Breast epithelium (tissue), 3 donors: ENCODE results near the gene COL26A1.

ENCODE experiments used
- POLR2AphosphoS5 ChIP-seq, 3 donors: sonication (generic); formaldehyde crosslinking; IDR thresholded peaks; one replicate each; pipeline ENCODE4 v1.6.1; 2017; ENCODE audit warnings: antibody characterized with exemption in 3 of 3
- TF ChIP-seq, protein P1 (sequence below), 3 donors: fragments of 450-650 bp; IDR thresholded peaks; one replicate each; pipeline ENCODE4 v1.5.1; 2016 to 2017; ENCODE audit warnings: antibody characterized with exemption in 3 of 3, mild to moderate bottlenecking in 3 of 3, moderate library complexity in 3 of 3

DNA sequence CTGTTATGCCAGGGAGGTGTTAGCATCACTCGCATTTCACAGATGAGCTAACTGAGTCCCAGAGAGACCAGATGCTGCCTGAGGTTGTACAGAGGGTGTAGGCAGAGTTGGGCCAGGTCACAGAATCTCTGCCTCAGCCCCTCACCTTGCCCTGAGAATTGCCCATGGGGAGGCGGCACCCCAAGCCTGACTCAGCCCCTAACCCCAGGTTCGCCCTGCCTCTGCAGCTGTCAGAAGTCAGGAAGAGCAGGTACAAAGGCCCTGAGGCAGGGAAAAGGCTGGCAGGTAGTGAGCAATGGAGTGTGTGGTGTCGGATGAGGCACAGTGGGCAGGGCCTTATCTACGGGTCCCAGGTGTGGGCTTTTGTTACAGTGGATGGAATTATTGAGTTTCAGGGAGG lies 187.1 kb downstream of the COL26A1 start:
- TF ChIP-seq, protein P1, sequence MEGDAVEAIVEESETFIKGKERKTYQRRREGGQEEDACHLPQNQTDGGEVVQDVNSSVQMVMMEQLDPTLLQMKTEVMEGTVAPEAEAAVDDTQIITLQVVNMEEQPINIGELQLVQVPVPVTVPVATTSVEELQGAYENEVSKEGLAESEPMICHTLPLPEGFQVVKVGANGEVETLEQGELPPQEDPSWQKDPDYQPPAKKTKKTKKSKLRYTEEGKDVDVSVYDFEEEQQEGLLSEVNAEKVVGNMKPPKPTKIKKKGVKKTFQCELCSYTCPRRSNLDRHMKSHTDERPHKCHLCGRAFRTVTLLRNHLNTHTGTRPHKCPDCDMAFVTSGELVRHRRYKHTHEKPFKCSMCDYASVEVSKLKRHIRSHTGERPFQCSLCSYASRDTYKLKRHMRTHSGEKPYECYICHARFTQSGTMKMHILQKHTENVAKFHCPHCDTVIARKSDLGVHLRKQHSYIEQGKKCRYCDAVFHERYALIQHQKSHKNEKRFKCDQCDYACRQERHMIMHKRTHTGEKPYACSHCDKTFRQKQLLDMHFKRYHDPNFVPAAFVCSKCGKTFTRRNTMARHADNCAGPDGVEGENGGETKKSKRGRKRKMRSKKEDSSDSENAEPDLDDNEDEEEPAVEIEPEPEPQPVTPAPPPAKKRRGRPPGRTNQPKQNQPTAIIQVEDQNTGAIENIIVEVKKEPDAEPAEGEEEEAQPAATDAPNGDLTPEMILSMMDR (IDR thresholded peaks at IDR 0.05): no peak
- no peak for TF ChIP-seq POLR2AphosphoS5 (IDR thresholded peaks at IDR 0.05)
